ENCODE measurements around the gene HINT2.

The HINT2 gene

DNA sequence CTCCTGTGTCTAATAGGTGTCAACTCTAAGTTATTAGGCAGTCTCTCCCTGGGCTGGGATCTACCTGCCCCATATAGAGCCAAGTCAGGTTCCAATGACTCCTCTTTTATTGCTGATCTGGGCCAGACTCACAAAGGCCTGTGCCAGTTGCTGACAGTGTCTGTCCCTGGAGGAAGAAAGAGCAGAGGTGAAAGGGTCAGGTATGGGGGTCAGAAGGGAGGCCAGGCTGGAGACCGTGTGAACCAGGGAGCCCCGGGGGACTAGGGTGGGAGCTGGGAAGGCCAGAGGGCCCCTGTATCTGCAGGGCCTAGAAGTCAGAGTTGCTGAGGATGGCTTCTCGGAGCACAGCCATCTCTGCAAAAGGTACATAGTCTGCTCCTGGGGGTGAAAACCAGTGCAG, 3.5 kb upstream of the HINT2 start:
- Histone ChIP-seq H3K27me3 (ENCODE audit: insufficient read depth, insufficient read length) (no peaks in the 10 kb centered on the region), H3K36me3 (ENCODE audit: insufficient read depth, insufficient read length, low read length) (no peaks in the 10 kb centered on the region), H3K9me3 (ENCODE audit: insufficient read depth, low read length) (no peaks in the 10 kb centered on the region), H3K4me1 (ENCODE audit: insufficient read depth, insufficient read length) (peaks cover 3% of the 10 kb centered on the region), H3K9ac (ENCODE audit: insufficient read length, low read depth) (no peak overlapping the region), H3K4me3 (ENCODE audit: insufficient read length, low read depth) (no peak overlapping the region)
- DNase-seq (ENCODE audit: low read depth, low spot score): no peak
- no peak for TF ChIP-seq SUZ12 (IDR thresholded peaks at IDR 0.05; ENCODE audit: extremely low read depth, insufficient read depth, insufficient read length)
- TF ChIP-seq ZNF274 (IDR thresholded peaks at IDR 0.05; ENCODE audit: low read depth, low read length): no peak
- no peak for TF ChIP-seq YY1 (IDR thresholded peaks at IDR 0.05; ENCODE audit: insufficient read depth, insufficient read length)

- no peak for DNase-seq (ENCODE audit: low read depth, low spot score)
- Histone ChIP-seq H3K36me3 (ENCODE audit: insufficient read depth, insufficient read length, low read length) (no peaks in the 10 kb centered on the region), H3K9ac (ENCODE audit: insufficient read length, low read depth) (no peak overlapping the region), H3K4me3 (ENCODE audit: insufficient read length, low read depth) (no peak overlapping the region), H3K4me1 (ENCODE audit: insufficient read depth, insufficient read length) (peaks cover 5% of the 10 kb centered on the region), H3K9me3 (ENCODE audit: insufficient read depth, low read length) (no peaks in the 10 kb centered on the region), H3K27me3 (ENCODE audit: insufficient read depth, insufficient read length) (peaks cover 2% of the 10 kb centered on the region)
- no peak for TF ChIP-seq YY1 (IDR thresholded peaks at IDR 0.05; ENCODE audit: insufficient read depth, insufficient read length)
- TF ChIP-seq ZNF274 (IDR thresholded peaks at IDR 0.05; ENCODE audit: low read depth, low read length): no peak
- TF ChIP-seq SUZ12 (IDR thresholded peaks at IDR 0.05; ENCODE audit: extremely low read depth, insufficient read depth, insufficient read length): no peak
These were observed 1.9 kb upstream of the HINT2 start for GRCh38 chr9:35816708-35817107.

DNA sequence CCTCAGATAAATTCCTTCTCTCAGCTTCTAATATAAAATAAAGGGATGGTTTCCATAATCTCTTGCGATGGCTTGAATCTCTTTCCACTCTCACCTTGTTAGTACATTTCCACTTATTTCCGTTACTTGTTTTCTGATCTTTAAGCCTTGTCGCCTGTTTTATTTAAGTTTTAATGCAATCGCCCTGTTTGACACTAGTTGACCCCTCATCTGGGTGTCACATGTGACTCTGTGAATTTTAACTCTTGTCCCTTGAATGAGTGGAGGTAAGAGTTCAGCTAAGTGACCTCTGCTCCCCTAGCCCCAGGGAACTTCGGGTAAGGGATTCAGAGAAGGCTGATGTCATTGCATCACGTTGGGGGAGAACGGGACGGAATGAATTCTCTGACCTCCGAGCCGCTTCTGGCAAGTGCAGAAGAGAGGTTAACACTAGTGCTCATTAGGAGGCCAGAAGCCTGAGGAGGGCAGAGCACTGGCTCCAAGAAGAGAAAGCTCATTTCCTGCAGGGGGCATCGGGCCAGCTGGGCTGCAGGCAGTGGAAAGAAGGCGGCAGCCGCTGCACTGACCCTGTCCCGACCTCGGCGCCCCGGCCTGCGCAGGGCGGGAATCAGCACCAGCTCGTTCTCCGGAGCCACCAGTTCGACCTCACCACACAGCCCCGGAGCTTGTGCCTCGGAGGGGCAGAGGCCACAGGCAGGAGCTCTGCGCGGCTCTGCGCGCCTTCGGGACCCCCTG, 569 bp downstream of the HINT2 start:
- Histone ChIP-seq H3K9me3 (ENCODE audit: insufficient read depth, low read length) (no peaks in the 10 kb centered on the region), H3K4me3 (ENCODE audit: insufficient read length, low read depth) (peak overlapping the region; percentile 91), H3K27me3 (ENCODE audit: insufficient read depth, insufficient read length) (peaks cover 8% of the 10 kb centered on the region), H3K36me3 (ENCODE audit: insufficient read depth, insufficient read length, low read length) (peaks cover 10% of the 10 kb centered on the region), H3K9ac (ENCODE audit: insufficient read length, low read depth) (peak overlapping the region; percentile 97), H3K4me1 (ENCODE audit: insufficient read depth, insufficient read length) (peaks cover 5% of the 10 kb centered on the region)
- DNase-seq (ENCODE audit: low read depth, low spot score): peak; percentile 81
- TF ChIP-seq SUZ12 (IDR thresholded peaks at IDR 0.05; ENCODE audit: extremely low read depth, insufficient read depth, insufficient read length) (no peak), YY1 (IDR thresholded peaks at IDR 0.05; ENCODE audit: insufficient read depth, insufficient read length) (no peak), ZNF274 (IDR thresholded peaks at IDR 0.05; ENCODE audit: low read depth, low read length) (no peak)

GRCh38 chr9:35813434-35814105, 1.3 kb downstream of the HINT2 start:
- H3K4me3 ChIP-seq (ENCODE audit: insufficient read length, low read depth): no peak overlapping the region

DNA sequence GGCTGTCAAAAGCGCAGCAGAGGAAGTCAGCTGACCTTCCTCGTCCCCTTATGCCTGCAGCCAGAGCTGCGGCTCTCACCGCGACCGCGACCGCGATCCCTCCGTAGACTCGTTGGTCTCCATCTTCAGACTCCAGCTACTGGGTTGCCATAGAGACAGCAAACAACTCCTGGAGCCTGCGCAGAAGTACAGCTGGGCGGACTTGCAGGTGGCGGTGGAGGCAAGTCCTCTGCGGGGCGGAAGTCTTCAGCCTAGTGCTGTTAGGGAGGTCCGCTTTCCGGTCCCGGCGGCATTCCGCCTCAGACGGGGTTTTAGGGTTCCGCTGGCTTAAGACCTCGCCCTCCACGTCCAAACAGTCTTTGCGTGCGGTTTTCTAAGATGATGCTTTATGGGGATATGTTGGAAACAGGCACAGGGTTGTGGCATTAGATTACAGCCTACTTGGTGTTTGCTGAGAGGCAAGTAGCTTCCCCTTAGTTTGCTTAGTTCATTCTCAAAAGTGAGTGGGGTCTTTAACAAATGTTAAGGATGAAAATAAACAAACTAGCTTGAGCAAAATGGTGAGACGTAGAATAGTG, 2.7 kb downstream of the HINT2 start, which contains the start of gene SPAG8:
SPAG8 (minus strand) TSS at position 238 of the 578 bp plus-strand sequence; CDS start at position 123, 115 bp downstream.
- Histone ChIP-seq H3K4me3 (ENCODE audit: insufficient read length, low read depth) (peak within 1 kb of the TSS; percentile 49), H3K27me3 (ENCODE audit: insufficient read depth, insufficient read length) (peaks cover 8% of the 10 kb centered on the region), H3K36me3 (ENCODE audit: insufficient read depth, insufficient read length, low read length) (peaks cover 30% of the 10 kb centered on the region), H3K4me1 (ENCODE audit: insufficient read depth, insufficient read length) (peaks cover 5% of the 10 kb centered on the region), H3K9ac (ENCODE audit: insufficient read length, low read depth) (peak within 1 kb of the TSS; percentile 44), H3K9me3 (ENCODE audit: insufficient read depth, low read length) (no peaks in the 10 kb centered on the region)
- DNase-seq (ENCODE audit: low read depth, low spot score): peak; percentile 95
- no peak for TF ChIP-seq SUZ12 (IDR thresholded peaks at IDR 0.05; ENCODE audit: extremely low read depth, insufficient read depth, insufficient read length)
- TF ChIP-seq ZNF274 (IDR thresholded peaks at IDR 0.05; ENCODE audit: low read depth, low read length): no peak
- TF ChIP-seq YY1 (IDR thresholded peaks at IDR 0.05; ENCODE audit: insufficient read depth, insufficient read length): no peak

More at GRCh38 chr9:35813434-35814105, 1.3 kb downstream of the HINT2 start:
- DNase-seq (ENCODE audit: low read depth, low spot score): no peak
- no peaks in the 10 kb centered on the region for H3K9me3 ChIP-seq (ENCODE audit: insufficient read depth, low read length)
- TF ChIP-seq ZNF274 (IDR thresholded peaks at IDR 0.05; ENCODE audit: low read depth, low read length): no peak
- no peak for TF ChIP-seq YY1 (IDR thresholded peaks at IDR 0.05; ENCODE audit: insufficient read depth, insufficient read length)
- no peak for TF ChIP-seq SUZ12 (IDR thresholded peaks at IDR 0.05; ENCODE audit: extremely low read depth, insufficient read depth, insufficient read length)
- peak overlapping the region; percentile 97 for H3K9ac ChIP-seq (ENCODE audit: insufficient read length, low read depth)
- peaks cover 8% of the 10 kb centered on the region for H3K27me3 ChIP-seq (ENCODE audit: insufficient read depth, insufficient read length)
- H3K4me1 ChIP-seq (ENCODE audit: insufficient read depth, insufficient read length): peaks cover 5% of the 10 kb centered on the region
- peaks cover 17% of the 10 kb centered on the region for H3K36me3 ChIP-seq (ENCODE audit: insufficient read depth, insufficient read length, low read length)

DNA sequence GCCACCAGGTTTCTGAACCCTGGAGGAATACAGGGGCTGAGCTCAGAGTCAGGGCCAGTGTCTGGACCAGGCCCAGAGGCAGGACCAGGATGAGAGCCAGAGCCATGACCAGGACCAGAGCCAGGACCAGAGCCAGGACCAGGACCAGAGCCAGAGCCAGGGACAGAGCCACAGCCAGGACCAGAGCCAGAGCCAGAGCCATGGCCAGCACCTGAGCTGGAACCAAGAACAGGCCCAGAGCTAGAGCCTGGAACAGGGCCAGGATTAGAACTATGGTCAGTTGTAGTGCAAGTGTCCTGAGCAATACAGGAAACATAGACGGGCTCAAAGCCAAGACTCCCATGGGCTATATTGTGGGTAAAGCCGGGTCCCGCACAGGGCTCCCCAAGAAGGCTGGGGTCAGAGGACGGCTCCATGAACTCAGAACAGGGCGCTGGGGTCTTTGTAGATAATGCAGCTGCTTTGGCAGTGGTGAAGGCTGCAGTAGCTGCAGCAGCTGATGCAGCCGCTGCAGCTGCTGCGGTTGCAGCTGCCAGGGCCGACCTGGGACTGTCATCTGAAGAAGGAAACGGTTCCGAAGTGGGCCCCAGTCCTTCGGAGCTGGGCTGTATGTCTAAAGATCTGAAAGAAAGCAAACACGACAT, 3.3 kb downstream of the HINT2 start:
- TF ChIP-seq ZNF274 (IDR thresholded peaks at IDR 0.05; ENCODE audit: low read depth, low read length) (no peak), YY1 (IDR thresholded peaks at IDR 0.05; ENCODE audit: insufficient read depth, insufficient read length) (no peak), SUZ12 (IDR thresholded peaks at IDR 0.05; ENCODE audit: extremely low read depth, insufficient read depth, insufficient read length) (no peak)
- peaks cover 5% of the 10 kb centered on the region for H3K4me1 ChIP-seq (ENCODE audit: insufficient read depth, insufficient read length)
- H3K27me3 ChIP-seq (ENCODE audit: insufficient read depth, insufficient read length): peaks cover 8% of the 10 kb centered on the region
- peaks cover 34% of the 10 kb centered on the region for H3K36me3 ChIP-seq (ENCODE audit: insufficient read depth, insufficient read length, low read length)
- no peak for DNase-seq (ENCODE audit: low read depth, low spot score)
- H3K4me3 ChIP-seq (ENCODE audit: insufficient read length, low read depth): peak overlapping the region; percentile 49
- peak overlapping the region; percentile 44 for H3K9ac ChIP-seq (ENCODE audit: insufficient read length, low read depth)
- no peaks in the 10 kb centered on the region for H3K9me3 ChIP-seq (ENCODE audit: insufficient read depth, low read length)

Data from NT2/D1 (cell line).